GM10248 (cell line): Measurements from ENCODE around the gene PYGO2.

Source experiments
- CTCF ChIA-PET: fragments of 300-600 bp; sonication (Branson Sonifier 250); formaldehyde crosslinking; extraction: SDS; loops from one replicate; lab custom pipeline; 2021; ENCODE audit warnings: antibody characterized with exemption; lab: Yijun Ruan, JAX
- POLR2A ChIA-PET: fragments of 350-650 bp; sonication (Branson Sonifier 250); formaldehyde crosslinking; extraction: SDS; loops from one replicate; lab custom pipeline; 2020; ENCODE audit warnings: antibody characterized with exemption; lab: Yijun Ruan, JAX
- DNase-seq: peaks from one replicate; pipeline ENCODE4 v3.0.0; 2012; ENCODE audit errors: extremely low spot score
- TF ChIP-seq, protein P1 (sequence below): IDR thresholded peaks from 2 replicates; pipeline ENCODE4 v1.5.1; 2012; ENCODE audit warnings: mild to moderate bottlenecking, low read depth; ENCODE audit errors: extremely low read depth, missing control alignments, control extremely low read depth

Gene PYGO2

DNA sequence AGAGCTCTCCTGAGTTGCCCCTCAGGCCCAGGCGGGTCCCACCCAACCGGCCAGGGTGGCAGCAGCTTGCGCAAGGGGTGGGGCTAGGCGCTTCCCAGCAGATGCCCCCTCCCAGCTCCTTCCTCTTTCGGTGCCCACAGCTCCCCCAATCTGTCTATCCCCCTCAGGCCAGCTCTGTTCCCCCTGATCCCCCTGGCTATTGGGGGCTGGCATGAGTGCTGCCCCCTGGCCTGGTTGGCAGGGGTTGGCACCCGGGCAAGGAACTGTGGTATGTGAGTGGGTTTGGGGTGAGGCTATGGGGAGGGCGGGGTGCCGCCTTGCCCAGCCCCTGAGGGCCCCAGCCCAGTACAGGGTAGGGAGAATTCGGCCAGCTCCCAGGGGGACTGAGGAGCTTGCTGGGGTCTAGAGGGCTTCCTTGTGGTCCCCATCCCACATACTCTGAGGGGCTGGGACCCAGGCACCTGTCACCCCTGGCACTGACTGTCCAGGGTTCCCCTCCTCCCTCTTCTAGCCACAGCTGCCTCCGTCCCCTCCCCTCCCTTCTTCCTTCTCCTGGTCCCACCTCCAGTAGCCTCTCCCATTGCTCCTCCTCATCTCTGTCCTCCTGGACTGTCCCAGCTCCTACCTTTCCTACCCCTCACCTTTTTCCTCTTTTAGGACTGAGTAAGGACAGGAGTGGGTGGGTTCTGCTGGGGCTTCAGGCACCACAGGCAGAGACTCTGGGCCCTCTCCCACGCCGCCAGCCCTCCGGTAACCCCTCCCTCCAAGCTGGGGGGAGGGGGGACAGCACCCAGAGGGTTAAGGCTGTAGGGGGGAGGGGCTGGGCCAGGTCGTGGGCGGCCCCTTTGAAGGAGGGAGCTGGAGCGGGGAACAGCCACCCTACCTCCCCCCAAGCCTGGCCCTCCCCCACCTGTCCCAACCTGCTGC lies 46.7 kb upstream of the PYGO2 start:
- ChIA-PET POLR2A (interaction anchor here (0.6 kb wide), 1 partner anchor 1049 kb away, joined by 3 read pairs; no protein-coding TSS in a partner anchor), CTCF (interaction anchor here (0.9 to 3.9 kb wide), 6 partner anchors 8 to 77 kb away, joined by 3 to 48 read pairs (median 5); no protein-coding TSS in a partner anchor)
- no peak for DNase-seq
- TF ChIP-seq, protein P1, sequence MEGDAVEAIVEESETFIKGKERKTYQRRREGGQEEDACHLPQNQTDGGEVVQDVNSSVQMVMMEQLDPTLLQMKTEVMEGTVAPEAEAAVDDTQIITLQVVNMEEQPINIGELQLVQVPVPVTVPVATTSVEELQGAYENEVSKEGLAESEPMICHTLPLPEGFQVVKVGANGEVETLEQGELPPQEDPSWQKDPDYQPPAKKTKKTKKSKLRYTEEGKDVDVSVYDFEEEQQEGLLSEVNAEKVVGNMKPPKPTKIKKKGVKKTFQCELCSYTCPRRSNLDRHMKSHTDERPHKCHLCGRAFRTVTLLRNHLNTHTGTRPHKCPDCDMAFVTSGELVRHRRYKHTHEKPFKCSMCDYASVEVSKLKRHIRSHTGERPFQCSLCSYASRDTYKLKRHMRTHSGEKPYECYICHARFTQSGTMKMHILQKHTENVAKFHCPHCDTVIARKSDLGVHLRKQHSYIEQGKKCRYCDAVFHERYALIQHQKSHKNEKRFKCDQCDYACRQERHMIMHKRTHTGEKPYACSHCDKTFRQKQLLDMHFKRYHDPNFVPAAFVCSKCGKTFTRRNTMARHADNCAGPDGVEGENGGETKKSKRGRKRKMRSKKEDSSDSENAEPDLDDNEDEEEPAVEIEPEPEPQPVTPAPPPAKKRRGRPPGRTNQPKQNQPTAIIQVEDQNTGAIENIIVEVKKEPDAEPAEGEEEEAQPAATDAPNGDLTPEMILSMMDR = no peak

DNA sequence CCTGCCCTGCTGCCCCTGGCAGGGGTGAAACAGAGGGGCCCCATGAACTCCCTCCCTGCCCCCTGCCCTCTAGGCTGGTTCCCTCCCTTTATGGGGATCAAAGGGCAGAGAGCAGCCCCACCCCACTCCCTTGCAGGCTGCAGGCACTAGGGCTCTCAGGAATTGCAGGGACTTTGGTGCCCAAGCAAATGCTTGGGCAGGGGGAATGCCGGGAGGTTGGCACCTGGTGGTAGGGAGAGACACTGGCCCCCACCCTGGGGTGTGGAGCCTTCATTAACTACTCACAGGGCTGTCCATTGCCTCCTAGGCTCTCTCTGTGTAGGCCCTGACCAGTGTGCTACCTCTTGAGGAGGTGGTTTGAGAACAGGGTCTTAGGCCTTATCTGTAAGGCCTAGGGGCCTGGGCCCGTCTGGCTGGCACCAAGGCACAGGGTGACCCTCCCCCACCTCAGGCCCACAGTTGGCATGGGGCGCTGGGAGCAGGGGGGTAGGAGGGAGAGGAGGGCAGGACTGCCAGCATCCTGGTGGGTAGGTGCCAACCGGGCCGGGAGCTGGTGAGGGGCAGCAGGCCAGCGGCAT lies 45.8 kb upstream of the PYGO2 start:
- TF ChIP-seq, protein P1 = no peak
- no peak for DNase-seq
- ChIA-PET CTCF (interaction anchor here (0.9 to 3.9 kb wide), 7 partner anchors 8 to 78 kb away, joined by 3 to 48 read pairs (median 5); partner anchors contain the start of gene ADAM15), POLR2A (interaction anchor here (0.6 kb wide), 1 partner anchor 1050 kb away, joined by 3 read pairs; no protein-coding TSS in a partner anchor)

DNA sequence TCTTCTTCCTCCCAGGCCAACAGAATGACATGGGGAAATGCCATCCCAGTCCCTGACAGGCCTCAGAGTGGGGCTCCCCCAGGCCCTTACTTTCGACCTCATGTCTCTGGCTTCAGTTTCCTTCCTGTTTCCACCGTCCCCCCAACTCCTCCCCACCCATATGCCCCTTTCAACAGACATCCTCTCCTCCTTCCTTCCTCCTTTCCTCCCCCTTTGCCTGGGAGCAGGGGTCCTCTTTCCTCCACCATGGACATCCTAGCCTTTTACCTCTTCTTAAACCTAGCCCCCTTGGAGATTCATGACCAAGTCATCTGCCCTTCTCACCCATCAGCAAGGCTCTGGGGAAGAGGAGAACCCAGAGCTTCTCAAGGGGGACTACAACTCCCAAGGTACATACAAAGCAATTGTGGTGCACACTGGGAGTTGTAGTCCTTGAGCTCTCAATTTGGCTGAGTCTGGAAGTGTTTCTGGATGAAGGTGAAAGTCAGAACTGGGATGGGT lies 45.1 kb upstream of the PYGO2 start:
- TF ChIP-seq, protein P1 = no peak
- CTCF ChIA-PET = interaction anchor here (1.2 to 3.9 kb wide), 3 partner anchors 10 to 44 kb away, joined by 5 to 48 read pairs (median 5); partner anchors contain the start of gene ADAM15
- POLR2A ChIA-PET = no interaction called here
- no peak for DNase-seq

DNA sequence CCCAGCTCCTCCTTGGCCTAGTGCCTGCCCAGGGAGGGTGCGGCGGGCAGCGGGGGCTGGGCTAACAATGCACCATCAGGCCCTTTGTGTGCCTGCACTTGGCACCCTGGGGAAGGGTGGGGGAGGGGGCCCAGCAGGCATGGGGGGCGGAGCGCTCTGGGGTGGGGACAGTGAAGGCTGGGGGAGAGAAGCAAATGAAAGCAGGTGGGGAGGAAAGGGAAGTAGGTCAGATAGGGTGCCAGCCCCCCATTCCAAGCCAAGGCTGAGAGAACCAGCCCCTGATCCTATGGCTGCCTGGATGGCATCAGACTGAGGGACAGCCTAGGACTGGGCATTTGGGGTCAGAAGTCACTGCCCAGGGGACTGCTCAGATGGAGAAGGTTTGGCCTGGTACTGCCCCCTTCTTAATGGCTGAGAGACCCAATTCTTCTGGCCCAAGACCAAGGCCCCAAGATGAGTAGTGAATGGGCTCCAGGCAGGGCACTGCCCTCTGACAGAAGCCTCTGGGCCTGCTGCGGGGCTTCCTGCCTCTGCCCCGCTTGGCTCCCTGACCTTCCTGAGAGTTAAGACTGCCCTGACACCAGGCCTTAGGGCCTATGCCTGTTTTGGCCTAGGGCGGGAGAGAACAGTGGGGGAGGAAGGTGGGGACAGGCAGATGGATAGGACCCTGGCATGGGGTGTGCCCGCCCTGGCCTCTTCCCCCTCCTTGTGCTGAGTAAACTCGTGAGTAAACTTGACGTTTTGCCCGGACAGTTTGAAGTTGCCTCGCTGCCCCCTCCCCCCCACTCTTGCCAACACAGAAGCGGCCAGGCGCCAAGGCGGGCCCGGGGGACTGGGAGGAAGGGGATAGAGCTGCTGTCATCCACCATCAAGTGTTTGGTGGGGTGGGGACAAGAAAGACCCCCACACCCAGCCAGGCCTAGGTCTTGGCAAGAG lies 43.8 kb upstream of the PYGO2 start:
- ChIA-PET POLR2A (no interaction called here), CTCF (interaction anchor here (1.2 to 13.3 kb wide), 5 partner anchors 9 to 50 kb away, joined by 3 to 175 read pairs (median 5); partner anchors contain the start of genes ADAM15 and PBXIP1)
- TF ChIP-seq, protein P1 = no peak
- DNase-seq = no peak

DNA sequence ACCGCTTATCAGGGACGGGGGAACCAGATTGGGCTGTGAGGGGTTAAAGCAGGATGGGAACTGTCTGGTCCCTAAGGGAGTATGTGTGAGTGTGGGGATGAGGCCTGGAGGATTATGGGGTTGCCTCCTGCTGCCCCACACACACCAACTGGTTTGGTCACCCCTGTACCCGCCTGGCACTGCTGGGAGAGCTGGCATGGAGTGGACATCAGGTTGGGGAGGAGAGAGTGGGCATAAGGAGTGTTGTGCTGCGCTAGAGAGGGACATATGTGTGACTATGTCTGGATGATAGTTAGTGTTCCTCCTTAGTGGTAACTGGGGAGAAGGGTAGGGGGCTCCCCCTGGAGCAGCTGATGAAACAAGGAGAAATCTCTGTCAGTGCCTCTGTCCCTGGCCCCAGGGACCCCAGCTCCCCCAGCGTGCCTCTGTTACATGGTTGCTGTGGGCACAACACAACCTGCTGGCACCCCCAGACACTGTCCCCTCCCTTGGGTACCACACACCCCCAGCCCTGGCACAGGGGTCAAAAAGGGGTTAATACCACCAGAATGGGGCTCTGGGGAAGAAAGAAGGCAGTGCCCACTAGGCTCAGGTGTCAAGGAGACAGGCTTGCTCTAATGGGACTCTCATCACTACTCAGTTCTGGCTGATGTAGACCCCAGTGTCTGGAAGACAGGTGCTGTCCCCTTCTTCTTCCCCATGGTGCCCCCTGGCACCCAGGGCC lies 42.9 kb upstream of the PYGO2 start:
- DNase-seq = no peak
- POLR2A ChIA-PET = no interaction called here
- TF ChIP-seq, protein P1 = no peak
- CTCF ChIA-PET = interaction anchor here (1.4 to 13.3 kb wide), 2 partner anchors 12 to 49 kb away, joined by 3 to 175 read pairs; partner anchors contain the start of gene PBXIP1
